Spleen (tissue), 7 donors: Measurements from ENCODE around the gene PLD5.

Experiments used
- CTCF ChIP-seq, 11 experiments: fragments of 200-600 bp in 7 of 11; fragments of 450-650 bp in 4 of 11; sonication (generic) in 4 of 11; IDR thresholded peaks in 8 of 11; conservative IDR thresholded peaks in 3 of 11; 1 replicate in 7 of 11; 2 replicates in 4 of 11; pipeline versions ENCODE4 v1.4.0 to v1.8.0; 2016 to 2021; ENCODE audit warnings: antibody characterized with exemption in 11 of 11, inconsistent platforms in 4 of 11, mild to moderate bottlenecking in 1 of 11
- POLR2A ChIP-seq, 3 donors: fragments of 450-650 bp; IDR thresholded peaks; one replicate each; pipeline ENCODE4 v1.5.1; 2017; ENCODE audit warnings: antibody characterized with exemption in 3 of 3, mild to moderate bottlenecking in 1 of 3
- donor health status: DM: no; HTN: no; CAD: no; lungs with moderate emphysema.
- donor health status: DM: no; HTN: no; CAD: no.
- donor health status: DM: no; HTN: no; CAD: no.

- TF ChIP-seq CTCF (IDR thresholded peaks at IDR 0.05 in 8 of 11, conservative IDR thresholded peaks at IDR 0.05 in 3 of 11) (no peak), POLR2A (IDR thresholded peaks at IDR 0.05) (no peak)
Measured at GRCh38 chr1:242128951-242129502, 395.5 kb downstream of the PLD5 start.
